WTC11 (cell line): ENCODE measurements around the gene ACADVL. TPM values are rescaled to one million over a fixed set of nuclear protein-coding genes. Genes with fewer than 3 reads are reported as not detected.
A peak's percentile ranks its signal among the peaks of the same experiment; 100 is the strongest.

Experiments used
- ATAC-seq: fragments of 200-7000 bp; cut with Tn5 transposase; 2 replicates; pipeline ENCODE4 v1.10.0; 2021; ENCODE audit warnings: mild to moderate bottlenecking, moderate library complexity
- CTCF ChIA-PET: fragments of 300-600 bp; sonication (Branson Sonifier 250); formaldehyde crosslinking; loops from one replicate; lab custom pipeline; 2021; ENCODE audit warnings: antibody characterized with exemption; lab: Charles Lee
- POLR2A ChIA-PET: fragments of 350-600 bp; sonication (Branson Sonifier 250); formaldehyde crosslinking; loops from one replicate; lab custom pipeline; 2021; ENCODE audit warnings: antibody characterized with exemption; lab: Charles Lee
- DNase-seq: peaks from one replicate; pipeline ENCODE4 v3.0.0; 2021; ENCODE audit warnings: low spot score
- H3K27ac Mint-ChIP-seq: 2 replicates; pipeline ENCODE4 v1.8.0; 2021; ENCODE audit warnings: mixed read lengths
- H3K27me3 Mint-ChIP-seq: 2 replicates; pipeline ENCODE4 v1.8.0; 2021; ENCODE audit warnings: low read depth, mild to moderate bottlenecking, moderate library complexity, mixed read lengths
- H3K36me3 Mint-ChIP-seq: 2 replicates; pipeline ENCODE4 v1.8.0; 2021; ENCODE audit warnings: mixed read lengths
- H3K4me1 Mint-ChIP-seq: 2 replicates; pipeline ENCODE4 v1.8.0; 2022; ENCODE audit warnings: mixed read lengths
- H3K4me3 Mint-ChIP-seq: 2 replicates; pipeline ENCODE4 v1.8.0; 2021; ENCODE audit warnings: mild to moderate bottlenecking, moderate library complexity, mixed read lengths
- H3K9me3 Mint-ChIP-seq: 2 replicates; pipeline ENCODE4 v1.8.0; 2021; ENCODE audit warnings: mixed read lengths
- EMX1 ChIP-seq: fragments of 250-450 bp; sonication (Bioruptor Pico); IDR thresholded peaks from 2 replicates; pipeline ENCODE4 v1.8.0; 2021; ENCODE audit warnings: mild to moderate bottlenecking
- ESRRA ChIP-seq: sonication (generic); formaldehyde crosslinking; IDR thresholded peaks from 2 replicates; pipeline ENCODE4 v1.8.1; 2022; ENCODE audit warnings: mild to moderate bottlenecking, missing genetic modification reagents, borderline replicate concordance
- GRHL2 ChIP-seq: fragments of 250-450 bp; sonication (Bioruptor Pico); IDR thresholded peaks from 2 replicates; pipeline ENCODE4 v1.8.0; 2022; ENCODE audit warnings: mild to moderate bottlenecking, moderate library complexity; ENCODE audit not compliant: insufficient replicate concordance, severe bottlenecking
- HMGXB4 ChIP-seq: sonication (generic); formaldehyde crosslinking; IDR thresholded peaks from 2 replicates; pipeline ENCODE4 v1.8.1; 2023; ENCODE audit warnings: mild to moderate bottlenecking, moderate library complexity, missing genetic modification reagents
- IRF1 ChIP-seq: sonication (generic); formaldehyde crosslinking; IDR thresholded peaks from 2 replicates; pipeline ENCODE4 v1.8.0; 2023; ENCODE audit warnings: missing genetic modification reagents
- JUN ChIP-seq: sonication (generic); formaldehyde crosslinking; IDR thresholded peaks from 2 replicates; pipeline ENCODE4 v1.8.0; 2023; ENCODE audit warnings: mild to moderate bottlenecking, missing genetic modification reagents
- KAT7 ChIP-seq: sonication (generic); formaldehyde crosslinking; IDR thresholded peaks from 2 replicates; pipeline ENCODE4 v1.8.1; 2023; ENCODE audit warnings: missing genetic modification reagents, mild to moderate bottlenecking, borderline replicate concordance
- MXD4 ChIP-seq: fragments of 250-450 bp; sonication (Bioruptor Pico); IDR thresholded peaks from 2 replicates; pipeline ENCODE4 v1.8.0; 2021; ENCODE audit warnings: mild to moderate bottlenecking, moderate library complexity, borderline replicate concordance
- TP53 ChIP-seq: sonication (generic); formaldehyde crosslinking; IDR thresholded peaks from 2 replicates; pipeline ENCODE4 v1.8.1; 2023; ENCODE audit warnings: mild to moderate bottlenecking, missing genetic modification reagents
- ZNF219 ChIP-seq: sonication (generic); formaldehyde crosslinking; IDR thresholded peaks from 2 replicates; pipeline ENCODE4 v1.8.0; 2023; ENCODE audit warnings: missing genetic modification reagents, mild to moderate bottlenecking, borderline replicate concordance
- total RNA-seq: library from RNA; stranded (reverse); gene quantifications from 3 replicates; pipeline ENCODE4 v1.2.3, GENCODE V29; 2021
- TF ChIP-seq, protein P1 (sequence below): fragments of 250-450 bp; sonication (Bioruptor Pico); IDR thresholded peaks from 2 replicates; pipeline ENCODE4 v1.9.0; 2021; ENCODE audit warnings: moderate library complexity, mild to moderate bottlenecking, inconsistent platforms, borderline replicate concordance
- TF ChIP-seq, protein P2 (sequence below): sonication (generic); formaldehyde crosslinking; IDR thresholded peaks from 2 replicates; pipeline ENCODE4 v1.8.0; 2022; ENCODE audit warnings: mild to moderate bottlenecking, missing genetic modification reagents
- TF ChIP-seq, protein P3 (sequence below): sonication (generic); formaldehyde crosslinking; IDR thresholded peaks from 2 replicates; pipeline ENCODE4 v1.8.1; 2022; ENCODE audit warnings: mild to moderate bottlenecking, missing genetic modification reagents, moderate library complexity, borderline replicate concordance

Gene ACADVL
- total RNA-seq, 1 experiment from 2014 or later = 236 TPM

DNA sequence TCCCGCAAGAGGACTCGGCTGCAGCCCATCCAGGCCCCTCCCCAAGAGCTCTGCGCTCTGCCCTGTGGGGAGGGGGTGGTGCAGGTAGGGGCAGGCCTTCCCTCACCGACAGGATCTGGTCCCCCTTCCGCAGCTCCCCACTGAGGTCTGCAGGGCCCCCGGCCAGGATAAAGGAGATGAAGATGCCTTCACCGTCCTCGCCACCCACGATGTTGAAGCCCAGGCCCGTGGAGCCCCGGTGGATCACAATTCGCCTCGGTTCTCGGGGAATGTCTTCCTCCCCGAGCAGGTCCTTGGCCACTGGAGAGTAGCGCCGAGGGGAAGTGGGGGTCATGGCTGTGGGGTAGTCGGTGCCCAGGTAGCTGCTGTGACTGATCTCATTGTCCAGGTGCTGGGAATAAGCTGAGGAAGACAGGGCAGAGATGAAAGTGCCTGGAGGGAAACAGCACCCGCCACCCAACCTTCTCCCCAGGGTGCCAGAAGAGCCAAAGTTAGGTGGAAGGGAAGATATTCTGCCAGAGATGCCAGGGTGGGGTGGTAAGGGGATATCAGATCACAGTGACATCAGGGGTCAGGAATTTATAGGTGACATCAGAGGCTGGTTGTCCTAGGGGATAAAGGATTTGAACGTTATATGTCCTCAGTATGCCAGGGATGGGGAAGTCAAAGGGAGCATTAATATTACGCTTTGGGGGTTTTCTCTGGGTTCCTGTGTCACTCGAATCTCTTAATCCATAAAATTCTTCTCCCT, 22.9 kb upstream of the ACADVL start:
- ATAC-seq (no peak), DNase-seq (no peak)
- no peaks in the 10 kb centered on the region for H3K9me3 Mint-ChIP-seq
- no peak overlapping the region for H3K4me3 Mint-ChIP-seq
- CTCF ChIA-PET = interaction anchor here (0.6 to 1.5 kb wide), 2 partner anchors 11 to 50 kb away, joined by 3 to 4 read pairs; no protein-coding TSS in a partner anchor
- H3K4me1 Mint-ChIP-seq = no peaks in the 10 kb centered on the region
- no peak for TF ChIP-seq MXD4 (CRISPR knock-in tag)
- TF ChIP-seq HMGXB4 (CRISPR knock-in tag) = no peak
- TF ChIP-seq ESRRA = no peak
- TF ChIP-seq, protein P1, sequence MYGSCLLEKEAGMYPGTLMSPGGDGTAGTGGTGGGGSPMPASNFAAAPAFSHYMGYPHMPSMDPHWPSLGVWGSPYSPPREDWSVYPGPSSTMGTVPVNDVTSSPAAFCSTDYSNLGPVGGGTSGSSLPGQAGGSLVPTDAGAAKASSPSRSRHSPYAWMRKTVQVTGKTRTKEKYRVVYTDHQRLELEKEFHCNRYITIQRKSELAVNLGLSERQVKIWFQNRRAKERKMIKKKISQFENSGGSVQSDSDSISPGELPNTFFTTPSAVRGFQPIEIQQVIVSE (CRISPR knock-in tag) = no peak
- no peak for TF ChIP-seq GRHL2 (CRISPR knock-in tag)
- TF ChIP-seq IRF1 (CRISPR knock-in tag) = no peak
- TF ChIP-seq JUN = no peak
- no peak for TF ChIP-seq KAT7 (CRISPR knock-in tag)
- peaks cover 49% of the 10 kb centered on the region for H3K36me3 Mint-ChIP-seq
- H3K27ac Mint-ChIP-seq = no peak overlapping the region
- POLR2A ChIA-PET = no interaction called here
- no peaks in the 10 kb centered on the region for H3K27me3 Mint-ChIP-seq

GRCh38 chr17:7203391-7203790, 16.3 kb upstream of the ACADVL start:
- ChIA-PET CTCF (no interaction called here), POLR2A (no interaction called here)
- Mint-ChIP-seq H3K4me1 (peaks cover 28% of the 10 kb centered on the region), H3K4me3 (peak overlapping the region; percentile 71; the same call in 1 of the 2 replicates), H3K9me3 (no peaks in the 10 kb centered on the region), H3K27ac (no peak overlapping the region), H3K36me3 (peaks cover 24% of the 10 kb centered on the region), H3K27me3 (no peaks in the 10 kb centered on the region)
- no peak for DNase-seq
- TF ChIP-seq ZNF219 (CRISPR knock-in tag) (no peak), TP53 (CRISPR knock-in tag) (no peak), HMGXB4 (CRISPR knock-in tag) (no peak), EMX1 (CRISPR knock-in tag) (no peak)
- TF ChIP-seq, protein P2, sequence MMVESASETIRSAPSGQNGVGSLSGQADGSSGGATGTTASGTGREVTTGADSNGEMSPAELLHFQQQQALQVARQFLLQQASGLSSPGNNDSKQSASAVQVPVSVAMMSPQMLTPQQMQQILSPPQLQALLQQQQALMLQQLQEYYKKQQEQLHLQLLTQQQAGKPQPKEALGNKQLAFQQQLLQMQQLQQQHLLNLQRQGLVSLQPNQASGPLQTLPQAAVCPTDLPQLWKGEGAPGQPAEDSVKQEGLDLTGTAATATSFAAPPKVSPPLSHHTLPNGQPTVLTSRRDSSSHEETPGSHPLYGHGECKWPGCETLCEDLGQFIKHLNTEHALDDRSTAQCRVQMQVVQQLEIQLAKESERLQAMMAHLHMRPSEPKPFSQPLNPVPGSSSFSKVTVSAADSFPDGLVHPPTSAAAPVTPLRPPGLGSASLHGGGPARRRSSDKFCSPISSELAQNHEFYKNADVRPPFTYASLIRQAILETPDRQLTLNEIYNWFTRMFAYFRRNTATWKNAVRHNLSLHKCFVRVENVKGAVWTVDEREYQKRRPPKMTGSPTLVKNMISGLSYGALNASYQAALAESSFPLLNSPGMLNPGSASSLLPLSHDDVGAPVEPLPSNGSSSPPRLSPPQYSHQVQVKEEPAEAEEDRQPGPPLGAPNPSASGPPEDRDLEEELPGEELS = no peak
- TF ChIP-seq, protein P3, sequence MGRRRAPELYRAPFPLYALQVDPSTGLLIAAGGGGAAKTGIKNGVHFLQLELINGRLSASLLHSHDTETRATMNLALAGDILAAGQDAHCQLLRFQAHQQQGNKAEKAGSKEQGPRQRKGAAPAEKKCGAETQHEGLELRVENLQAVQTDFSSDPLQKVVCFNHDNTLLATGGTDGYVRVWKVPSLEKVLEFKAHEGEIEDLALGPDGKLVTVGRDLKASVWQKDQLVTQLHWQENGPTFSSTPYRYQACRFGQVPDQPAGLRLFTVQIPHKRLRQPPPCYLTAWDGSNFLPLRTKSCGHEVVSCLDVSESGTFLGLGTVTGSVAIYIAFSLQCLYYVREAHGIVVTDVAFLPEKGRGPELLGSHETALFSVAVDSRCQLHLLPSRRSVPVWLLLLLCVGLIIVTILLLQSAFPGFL (CRISPR knock-in tag) = no peak
- ATAC-seq = no peak
